K562 (cell line): ENCODE results near the gene DAGLB. TPM values are rescaled to one million over a fixed set of nuclear protein-coding genes. Genes with fewer than 3 reads are reported as not detected.

ENCODE experiments used
- ATAC-seq: fragments of 200-7000 bp; cut with Tn5 transposase; 3 replicates; pipeline ENCODE4 v1.9.1; 2020; ENCODE audit warnings: moderate library complexity
- BruUV-seq: library from RNA; stranded (reverse); fragments of 400-500 nt; replicated peaks from 2 replicates; lab custom pipeline; 2021; lab: Mats Ljungman, UMichigan
- CTCF ChIA-PET: fragments of 300-600 bp; formaldehyde crosslinking; extraction: SDS; loops from one replicate; lab custom pipeline; 2021; ENCODE audit warnings: low intra/inter-chr PET ratio; lab: Yijun Ruan, JAX
- POLR2A ChIA-PET: fragments of 300-600, 350-650 bp; sonication (Branson Sonifier 250); formaldehyde crosslinking; extraction: SDS; loops from one replicate; lab custom pipeline; 2021; ENCODE audit warnings: antibody characterized with exemption, inconsistent platforms; lab: Yijun Ruan, JAX
- DNase-seq, 4 experiments: peaks; one replicate each; pipeline versions ENCODE4 v3.0.0 to v3.0.0-alpha.2; 2011 to 2018; ENCODE audit warnings: low spot score in 3 of 4, mixed read lengths in 3 of 4; ENCODE audit errors: extremely low read depth in 1 of 4
- FAIRE-seq: peaks from 2 replicates; lab custom pipeline; 2011; peaks lifted over from hg19 to GRCh38; lab: Jason Lieb, UNC
- H2AFZ ChIP-seq: 2 replicates; pipeline ENCODE4 v1.6.0; 2011; ENCODE audit warnings: low read depth, low read length, control low read depth, inconsistent platforms
- H3K27ac ChIP-seq: fragments of 200-600 bp; 3 replicates; pipeline ENCODE4 v1.8.0; 2011; ENCODE audit warnings: low read depth, mild to moderate bottlenecking, control low read depth, inconsistent platforms, low read length, moderate library complexity, mixed read lengths; ENCODE audit errors: extremely low read depth
- H3K27me3 ChIP-seq, 2 experiments: fragments of 300-600 bp in 1 of 2; 2 replicates in 1 of 2; 3 replicates in 1 of 2; pipeline versions ENCODE4 v1.6.0 to v1.8.0; 2011; ENCODE audit warnings: inconsistent platforms in 2 of 2, low read length in 2 of 2, mild to moderate bottlenecking in 1 of 2, mixed read lengths in 1 of 2, moderate library complexity in 1 of 2; ENCODE audit not compliant: control insufficient read depth in 2 of 2, insufficient read depth in 2 of 2
- H3K36me3 ChIP-seq: fragments of 300-600 bp; 3 replicates; pipeline ENCODE4 v1.8.0; 2011; ENCODE audit warnings: mild to moderate bottlenecking, low read length, inconsistent platforms; ENCODE audit not compliant: control insufficient read depth, insufficient read depth
- H3K4me1 ChIP-seq, 2 experiments: fragments of 200-600 bp in 1 of 2; replicated peaks in 1 of 2; 2 replicates in 1 of 2; 3 replicates in 1 of 2; pipeline versions ENCODE4 v1.5.1 to v1.8.0; 2011; ENCODE audit warnings: inconsistent platforms in 2 of 2, low read length in 2 of 2, mild to moderate bottlenecking in 1 of 2, mixed read lengths in 1 of 2, moderate library complexity in 1 of 2; ENCODE audit not compliant: control insufficient read depth in 2 of 2, insufficient read depth in 2 of 2
- H3K4me2 ChIP-seq: 2 replicates; pipeline ENCODE4 v1.6.1; 2011; ENCODE audit warnings: low read length, control low read depth, inconsistent platforms, mixed read lengths; ENCODE audit not compliant: insufficient read depth
- H3K4me3 ChIP-seq: fragments of 200-600 bp; sonication (generic), shearing (Covaris generic); 2 replicates; pipeline ENCODE4 v1.5.1; 2016; ENCODE audit warnings: control low read depth, inconsistent platforms
- H3K79me2 ChIP-seq: fragments of 200-600 bp; 3 replicates; pipeline ENCODE4 v1.8.0; 2011; ENCODE audit warnings: low read length, inconsistent platforms; ENCODE audit not compliant: control insufficient read depth, insufficient read depth
- H3K9ac ChIP-seq, 2 experiments: 2 replicates each; pipeline versions ENCODE4 v1.6.0 to v1.6.1; 2011; ENCODE audit warnings: low read depth in 2 of 2, low read length in 2 of 2, control low read depth in 1 of 2, inconsistent platforms in 1 of 2, mild to moderate bottlenecking in 1 of 2, mixed read lengths in 1 of 2; ENCODE audit not compliant: insufficient read depth in 1 of 2
- H3K9me1 ChIP-seq: one replicate; pipeline ENCODE4 v1.6.0; 2011; ENCODE audit warnings: inconsistent platforms, mild to moderate bottlenecking, low read length, moderate library complexity; ENCODE audit not compliant: control insufficient read depth, insufficient read depth
- H3K9me3 ChIP-seq: replicated peaks from 2 replicates; pipeline ENCODE4 v1.5.1; 2011; ENCODE audit warnings: low read depth, low read length, inconsistent platforms; ENCODE audit not compliant: control insufficient read depth, insufficient read depth
- H4K20me1 ChIP-seq: replicated peaks from 2 replicates; pipeline ENCODE4 v1.6.1; 2011; ENCODE audit warnings: low read length, inconsistent platforms, mixed read lengths; ENCODE audit not compliant: control insufficient read depth, insufficient read depth
- FUS ChIP-seq: fragments of 200-400 bp; formaldehyde crosslinking; optimal IDR thresholded peaks from 2 replicates; pipeline ENCODE3; 2017; ENCODE audit warnings: low read depth, low read length
- HMG20B ChIP-seq: fragments of 250-450 bp; sonication (Bioruptor Pico); IDR thresholded peaks from 2 replicates; pipeline ENCODE4 v1.5.0; 2021; ENCODE audit warnings: mild to moderate bottlenecking
- HNRNPLL ChIP-seq: fragments of 200-400 bp; formaldehyde crosslinking; IDR thresholded peaks from 2 replicates; pipeline ENCODE4 v1.6.1; 2017; ENCODE audit warnings: low read length, low read depth, mild to moderate bottlenecking; ENCODE audit not compliant: poor library complexity, severe bottlenecking
- HOXB6 ChIP-seq: fragments of 250-450 bp; sonication (Bioruptor Pico); IDR thresholded peaks from 2 replicates; pipeline ENCODE4 v1.5.1; 2022; ENCODE audit warnings: mild to moderate bottlenecking, borderline replicate concordance
- KDM5B ChIP-seq: fragments of 200-600 bp; sonication (generic); IDR thresholded peaks from 2 replicates; pipeline ENCODE4 v1.6.1; 2012; ENCODE audit warnings: low read depth, mild to moderate bottlenecking, moderate library complexity, low read length, control low read depth, inconsistent platforms; ENCODE audit not compliant: insufficient replicate concordance
- MEF2D ChIP-seq: conservative IDR thresholded peaks from 2 replicates; pipeline ENCODE4 v1.6.1; 2016; ENCODE audit warnings: low read depth, missing genetic modification characterization, missing compliant biosample characterization
- PTTG1 ChIP-seq: fragments of 450-650 bp; IDR thresholded peaks from 2 replicates; pipeline ENCODE4 v1.6.1; 2016; ENCODE audit warnings: low read depth, mild to moderate bottlenecking, missing genetic modification characterization, missing compliant biosample characterization
- SAFB ChIP-seq: fragments of 200-400 bp; formaldehyde crosslinking; IDR thresholded peaks from 2 replicates; pipeline ENCODE4 v1.6.1; 2017; ENCODE audit warnings: low read depth, low read length, borderline replicate concordance
- TBP ChIP-seq: optimal IDR thresholded peaks from 2 replicates; pipeline ENCODE3; 2011; ENCODE audit warnings: low read depth, low read length, improper control_type of control experiment
- ZZZ3 ChIP-seq: fragments of 450-650 bp; IDR thresholded peaks from 2 replicates; pipeline ENCODE4 v1.6.1; 2016; ENCODE audit warnings: antibody characterized with exemption, mild to moderate bottlenecking, moderate library complexity
- WGBS: fragments of 100-300 bp; shearing (Covaris generic); methylation state at CpG from one replicate; pipeline ENCODE4 v1.1.6; 2016; ENCODE audit warnings: low coverage, mixed read lengths; ENCODE audit not compliant: insufficient coverage; ENCODE audit errors: missing lambda C conversion rate; 5-methylcytosine and 5-hydroxymethylcytosine counted together
- in situ Hi-C: fragments of 300-500 bp; cut with MboI; formaldehyde crosslinking; loops from 4 replicates; pipeline ENCODE4 v1.15.0; 2018; ENCODE audit warnings: inconsistent platforms, mixed read lengths
- intact Hi-C: fragments of 100-400 bp; cut with micrococcal nuclease; formaldehyde crosslinking; loops from 2 replicates; pipeline ENCODE4 v1.14.2; 2022
- polyA plus RNA-seq, 8 experiments: library from polyadenylated mRNA; depleted of rRNA in 4 of 8; stranded (reverse) in 5 of 8; unstranded in 3 of 8; fragments of >200 nt; fragmentation: Nextera tagmentation in 2 of 8; fragmentation: Illumina TruSeq in 1 of 8; extraction: Ambion mirVana in 2 of 8; extraction: Trizol in 1 of 8; gene quantifications; 2 replicates each; pipeline versions ENCODE4 v1.2.1 to v1.2.3, GENCODE V29; 2011 to 2014; ENCODE audit warnings: inconsistent platforms in 1 of 8, missing spikeins in 1 of 8
- total RNA-seq, 7 experiments: library from RNA; depleted of rRNA in 6 of 7; stranded (reverse); fragments of >200 nt in 6 of 7; fragmentation: Illumina TruSeq in 2 of 7; extraction: Trizol in 2 of 7; gene quantifications; 2 replicates each; pipeline versions ENCODE4 v1.2.1 to v1.2.3, GENCODE V29; 2011 to 2021; ENCODE audit warnings: low replicate concordance in 1 of 7

The DAGLB gene
- total and polyA plus RNA-seq, 9 of the 15 experiments (the other 6 are each of a cell fraction or from before 2014, with no cell fraction given), result 0.92 to 16.4 (median 9.3) TPM

- no TSS peak for BruUV-seq
These were observed 46.2 kb downstream of the DAGLB start for GRCh38 chr7:6401536-6401935.

More at GRCh38 chr7:6401536-6401935, 46.2 kb downstream of the DAGLB start:
- DNase-seq (no peak), ATAC-seq (no peak), FAIRE-seq (no peak)
- Histone ChIP-seq H4K20me1 (peaks cover 21% of the 10 kb centered on the region), H3K4me1 (peaks cover 0 to 10% of the 10 kb centered on the region in 2 experiments; a peak in 1 of 5 replicates), H3K9me3 (no peaks in the 10 kb centered on the region), H3K79me2 (peaks cover 35% of the 10 kb centered on the region), H3K4me2 (no peak overlapping the region), H3K27me3 (no peaks in the 10 kb centered on the region), H3K4me3 (no peak overlapping the region), H3K36me3 (peaks cover 82% of the 10 kb centered on the region), H3K9ac (no peak overlapping the region), H2AFZ (no peak overlapping the region), H3K27ac (no peak overlapping the region), H3K9me1 (no peaks in the 10 kb centered on the region)
- TF ChIP-seq ZZZ3 (no peak), KDM5B (no peak), SAFB (no peak), MEF2D (no peak), HNRNPLL (no peak), PTTG1 (no peak), FUS (no peak), HMG20B (CRISPR knock-in tag) (no peak), HOXB6 (CRISPR knock-in tag) (no peak), TBP (no peak)
- intact Hi-C loops (no loop called here), in situ Hi-C loops (no loop called here)
- WGBS, result 95% methylated on average over 9 of the region's 10 CpGs
- ChIA-PET CTCF (no interaction called here), POLR2A (interaction anchor here (0.5 to 1.0 kb wide), 2 partner anchors 8 to 47 kb away, joined by 3 read pairs; no protein-coding TSS in a partner anchor)
